ENCODE results near the gene AK9. TPM values are rescaled to one million over a fixed set of nuclear protein-coding genes. Genes with fewer than 3 reads are reported as not detected.

AK9 gene
- total RNA-seq, 1 experiment from 2014 or later = 1.7 TPM

- no peak overlapping the region for H3K4me2 ChIP-seq (ENCODE audit: low read length)
- peak; percentile 43 for DNase-seq
Measured at GRCh38 chr6:109513571-109514071, 177.4 kb downstream of the AK9 start.

GRCh38 chr6:109512271-109512817 is 178.7 kb downstream of the AK9 start:
- CTCF ChIA-PET = no interaction called here
- no peak overlapping the region for H3K27ac ChIP-seq (ENCODE audit: low read length)

More at GRCh38 chr6:109513571-109514071, 177.4 kb downstream of the AK9 start:
- ChIA-PET CTCF (interaction anchor here (0.6 kb wide), 1 partner anchor 22 kb away, joined by 3 read pairs; no protein-coding TSS in a partner anchor), POLR2A (ENCODE audit: unreplicated experiment) (no interaction called here)
- peak; percentile 50 for ATAC-seq
- no peaks in the 10 kb centered on the region for H3F3A ChIP-seq (ENCODE audit: low read length, unreplicated experiment)
- no peaks in the 10 kb centered on the region for H3K9me3 ChIP-seq (ENCODE audit: low read length)
- peak overlapping the region; percentile 63 for H3K27ac ChIP-seq (ENCODE audit: low read length)
- H3K36me3 ChIP-seq (ENCODE audit: low read depth, low read length) = no peaks in the 10 kb centered on the region
- no peaks in the 10 kb centered on the region for H3K27me3 ChIP-seq (ENCODE audit: low read length)
- no peaks in the 10 kb centered on the region for H4K20me1 ChIP-seq (ENCODE audit: low read length)
- BruUV-seq (replicated peaks) = no TSS peak
- H3K4me3 ChIP-seq (ENCODE audit: low read length) = no peak overlapping the region
- intact Hi-C loops (cut with micrococcal nuclease) = no loop called here
- H3K9me2 ChIP-seq (replicated peaks; ENCODE audit: low read length) = no peaks in the 10 kb centered on the region
- peaks cover 4% of the 10 kb centered on the region; the same call in 1 of the 2 replicates for H3K4me1 ChIP-seq (ENCODE audit: insufficient read depth, low read length)
- no peak overlapping the region for H3K9ac ChIP-seq (ENCODE audit: low read length)
- no peaks in the 10 kb centered on the region for H3K79me2 ChIP-seq (ENCODE audit: low read length)
- TF ChIP-seq EZH2 (IDR thresholded peaks at IDR 0.05; ENCODE audit: low read length, unreplicated experiment) (no peak), CTCF (conservative IDR thresholded peaks at IDR 0.05; ENCODE audit: low read depth, low read length) (no peak), EZH2phosphoT487 (IDR thresholded peaks at IDR 0.05; ENCODE audit: borderline replicate concordance, low read length) (no peak)
- no peak overlapping the region for H2AFZ ChIP-seq (ENCODE audit: low read length)

More at GRCh38 chr6:109512271-109512817, 178.7 kb downstream of the AK9 start:
- no peaks in the 10 kb centered on the region for H3K36me3 ChIP-seq (ENCODE audit: low read depth, low read length)
- no peaks in the 10 kb centered on the region for H3K27me3 ChIP-seq (ENCODE audit: low read length)
- H2AFZ ChIP-seq (ENCODE audit: low read length) = no peak overlapping the region
- H3K4me3 ChIP-seq (ENCODE audit: low read length) = no peak overlapping the region
- no peaks in the 10 kb centered on the region for H3K9me3 ChIP-seq (ENCODE audit: low read length)
- DNase-seq (no peak), ATAC-seq (no peak)
- H3K4me2 ChIP-seq (ENCODE audit: low read length) = no peak overlapping the region
- H3F3A ChIP-seq (ENCODE audit: low read length, unreplicated experiment) = no peaks in the 10 kb centered on the region
- H3K4me1 ChIP-seq (ENCODE audit: insufficient read depth, low read length) = peaks cover 4% of the 10 kb centered on the region; the same call in 1 of the 2 replicates
- no TSS peak for BruUV-seq (replicated peaks)
- no peaks in the 10 kb centered on the region for H3K79me2 ChIP-seq (ENCODE audit: low read length)
- H4K20me1 ChIP-seq (ENCODE audit: low read length) = no peaks in the 10 kb centered on the region
- no peak overlapping the region for H3K9ac ChIP-seq (ENCODE audit: low read length)
- POLR2A ChIA-PET (ENCODE audit: unreplicated experiment) = no interaction called here
- H3K9me2 ChIP-seq (replicated peaks; ENCODE audit: low read length) = no peaks in the 10 kb centered on the region
- no peak for TF ChIP-seq CTCF (conservative IDR thresholded peaks at IDR 0.05; ENCODE audit: low read depth, low read length)
- TF ChIP-seq EZH2phosphoT487 (IDR thresholded peaks at IDR 0.05; ENCODE audit: borderline replicate concordance, low read length) = no peak
- TF ChIP-seq EZH2 (IDR thresholded peaks at IDR 0.05; ENCODE audit: low read length, unreplicated experiment) = no peak
- intact Hi-C loops (cut with micrococcal nuclease) = no loop called here

Measured in PC-3 (cell line).